Superior temporal gyrus (tissue), 1 donor: Measurements from ENCODE around the gene SYNE4.
"Not testable (repeated sequence)": the region's sequence is repeated elsewhere in the genome, so short reads cannot be mapped to it uniquely, and the experiment has no call there.

Experiments used
- DNase-seq: peaks from one replicate; pipeline ENCODE4 v3.0.0-alpha.2; 2016; ENCODE audit errors: extremely low spot score

SYNE4 gene

GRCh38 chr19:36008336-36008978 is at the start of gene SYNE4:
SYNE4 (minus strand) TSS chr19:36008813; CDS start chr19:36008681, 132 bp downstream.
- no peak for DNase-seq

GRCh38 chr19:36054733-36055686 is 46.4 kb upstream of the SYNE4 start, which contains the start of gene WDR62:
WDR62 (plus strand) TSS chr19:36054897; CDS start chr19:36054972, 75 bp downstream.
- no peak for DNase-seq

DNA sequence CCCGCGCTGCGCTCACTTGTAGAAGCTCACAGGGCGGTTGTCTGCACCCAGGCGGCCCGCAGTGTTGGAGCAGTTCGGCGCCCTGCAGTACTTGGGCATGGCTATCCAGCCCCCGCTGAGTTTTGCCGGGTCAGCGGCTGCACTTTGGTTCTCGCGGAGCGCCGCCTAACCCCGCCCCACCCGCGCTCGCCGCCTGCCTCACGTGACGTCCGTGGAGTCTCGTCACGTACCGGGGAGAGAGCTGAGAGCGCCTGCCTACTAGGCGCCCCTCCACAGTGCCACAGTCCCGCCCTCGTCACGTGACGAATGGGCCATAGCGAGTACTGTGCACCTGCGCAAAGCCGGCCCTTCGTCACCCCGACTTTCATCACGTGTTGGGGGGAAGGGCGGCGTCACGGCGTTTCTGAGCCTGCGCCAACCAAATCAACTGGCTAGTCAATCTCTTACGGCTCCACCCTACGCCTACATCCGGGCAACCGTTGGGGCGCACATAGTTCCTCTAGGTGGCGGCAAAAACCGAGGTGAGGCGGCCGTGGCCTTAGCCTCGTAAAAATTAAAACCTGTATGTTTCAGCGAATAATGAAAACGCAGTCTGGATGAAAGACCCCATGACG is 45.6 kb upstream of the SYNE4 start, which contains the start of gene THAP8:
Gene THAP8 (minus strand): TSS at position 167 of the 614 bp plus-strand sequence. CDS start 68 bp downstream, at position 99.
- DNase-seq = peak; percentile 100

DNA sequence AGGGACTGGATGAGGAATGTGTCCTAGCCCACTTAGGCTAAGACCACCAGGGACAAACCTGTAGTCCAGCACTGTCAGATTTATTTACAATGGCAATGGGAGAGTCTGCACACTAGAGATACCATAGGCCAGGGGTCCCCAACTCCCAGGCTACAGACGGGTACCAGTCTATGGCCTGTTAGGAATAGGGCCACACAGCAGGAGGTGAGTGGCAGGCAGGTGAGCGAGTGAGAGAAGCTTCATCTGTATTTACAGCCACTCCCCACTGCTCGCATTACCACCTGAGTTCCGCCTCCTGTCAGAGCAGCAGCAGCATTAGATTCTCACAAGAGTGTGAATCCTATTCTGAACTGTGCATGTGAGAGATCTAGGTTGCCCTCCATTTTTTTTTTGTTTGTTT is 43.0 kb upstream of the SYNE4 start:
- no peak for DNase-seq

DNA sequence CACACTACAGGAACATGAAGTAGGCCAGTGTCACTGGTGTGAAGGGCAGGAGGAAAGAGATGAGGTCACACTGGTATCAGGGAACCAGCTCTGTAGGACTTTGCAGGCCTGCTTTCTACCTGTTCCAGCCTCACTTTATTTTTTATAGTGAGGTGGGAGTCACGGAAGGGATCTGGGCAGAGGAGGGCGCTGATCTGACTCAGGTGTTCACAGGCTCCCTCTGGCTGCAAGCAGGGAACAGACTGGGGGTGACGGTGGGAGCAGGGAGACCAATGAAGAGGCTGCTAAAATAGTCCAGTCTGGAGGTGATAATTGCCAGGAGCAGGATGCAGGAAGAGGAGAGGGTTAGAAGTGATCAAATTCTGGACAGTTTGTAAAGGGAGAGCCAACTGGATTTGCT is 42.6 kb upstream of the SYNE4 start:
- no peak for DNase-seq

DNA sequence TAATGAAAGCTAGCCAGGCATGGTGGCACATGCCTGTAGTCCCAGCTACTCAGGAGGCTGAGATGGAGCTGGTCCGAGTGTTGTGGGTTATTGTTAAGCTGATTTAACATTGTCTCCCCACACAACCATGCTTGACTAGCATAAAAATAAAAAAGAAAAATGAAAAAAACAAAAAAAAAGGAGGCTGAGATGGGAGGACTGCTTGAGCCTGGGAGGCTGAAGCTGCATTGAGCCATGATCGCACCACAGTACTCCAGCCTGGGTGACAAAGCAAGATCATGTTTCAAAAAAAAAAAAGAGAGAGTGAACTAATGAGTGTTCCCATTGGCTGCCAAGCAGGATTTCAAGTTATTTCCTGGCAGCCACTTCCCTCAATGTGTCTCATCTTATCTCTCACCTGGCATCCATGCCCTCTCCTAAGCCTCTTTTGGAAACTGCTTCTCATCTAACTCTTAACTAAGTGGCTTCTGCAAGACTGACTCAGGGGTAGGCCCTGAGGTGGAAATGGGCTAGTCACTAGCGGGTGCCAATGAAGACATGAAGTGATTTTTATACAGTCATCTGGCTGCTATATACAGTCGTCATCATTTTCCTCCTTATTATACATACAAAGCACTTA is 40.6 kb upstream of the SYNE4 start:
- no peak for DNase-seq

GRCh38 chr19:36047835-36048234 is 39.2 kb upstream of the SYNE4 start:
- DNase-seq = no peak

- no peak for DNase-seq
Measured at GRCh38 chr19:36046443-36047050, 37.9 kb upstream of the SYNE4 start.

- peak; percentile 51 for DNase-seq
Measured at GRCh38 chr19:36043952-36044351, 35.3 kb upstream of the SYNE4 start.

DNA sequence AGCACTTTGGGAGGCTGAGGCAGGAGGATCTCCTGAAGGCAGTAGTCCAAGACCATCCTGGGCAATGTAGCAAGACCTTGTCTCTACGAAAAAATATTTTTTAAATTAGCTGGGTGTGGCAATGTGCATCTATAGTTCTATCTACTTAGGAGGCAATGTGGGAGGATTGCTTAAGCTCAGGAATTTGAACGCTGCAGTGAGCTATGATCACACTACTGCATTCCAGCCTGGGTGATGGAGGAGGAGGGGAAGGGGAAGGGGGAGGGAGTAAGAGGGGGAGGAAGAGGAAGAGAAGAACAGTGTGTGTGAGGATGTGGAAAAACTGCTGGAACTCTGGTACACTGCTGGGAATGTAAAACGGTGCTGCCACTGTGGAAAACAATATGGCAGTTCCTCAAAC is 33.2 kb upstream of the SYNE4 start:
- DNase-seq = no peak

DNA sequence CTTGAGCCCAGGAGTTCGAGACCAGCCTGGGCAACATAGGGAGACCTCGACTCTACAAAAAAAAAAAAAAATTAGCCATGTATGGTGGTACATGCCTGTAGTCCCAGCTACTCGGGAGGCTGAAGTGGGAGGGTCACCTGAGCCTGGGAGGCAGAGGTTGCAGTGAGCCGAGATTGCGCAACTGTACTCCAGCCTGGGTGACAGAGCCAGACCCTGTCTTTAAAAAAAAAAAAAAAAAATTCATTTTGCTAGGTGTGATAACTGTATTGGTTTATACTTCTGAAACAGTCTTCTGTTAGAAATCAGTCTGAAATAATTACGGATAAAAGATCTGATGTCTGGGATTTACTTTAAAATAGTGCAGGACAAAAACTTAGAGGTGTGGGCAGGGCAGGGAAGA is 32.5 kb upstream of the SYNE4 start:
- DNase-seq = not testable (repeated sequence)

DNA sequence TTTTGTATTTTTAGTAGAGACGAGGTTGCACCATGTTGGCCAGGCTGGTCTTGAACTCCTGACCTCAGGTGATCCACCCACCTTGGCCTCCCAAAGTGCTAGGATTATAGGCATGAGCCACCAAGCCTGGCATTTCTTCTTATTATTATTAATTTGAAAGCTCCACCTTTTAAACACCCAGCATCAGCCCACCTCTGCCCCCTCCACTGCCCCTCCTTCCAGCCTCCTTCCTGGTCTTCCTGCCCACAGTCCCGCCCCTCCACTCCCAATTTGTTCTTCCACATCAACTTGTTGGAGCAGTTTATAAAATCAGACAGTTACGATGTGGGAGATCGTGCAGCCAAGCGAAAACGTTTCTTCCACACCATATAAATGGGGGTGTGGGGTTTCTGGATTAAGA is 31.9 kb upstream of the SYNE4 start:
- no peak for DNase-seq

GRCh38 chr19:36032251-36033104 is 23.9 kb upstream of the SYNE4 start, which contains the start of gene CLIP3:
CLIP3 (minus strand) TSS chr19:36032873; CDS start chr19:36032357, 516 bp downstream.
- peak; percentile 84 for DNase-seq

DNA sequence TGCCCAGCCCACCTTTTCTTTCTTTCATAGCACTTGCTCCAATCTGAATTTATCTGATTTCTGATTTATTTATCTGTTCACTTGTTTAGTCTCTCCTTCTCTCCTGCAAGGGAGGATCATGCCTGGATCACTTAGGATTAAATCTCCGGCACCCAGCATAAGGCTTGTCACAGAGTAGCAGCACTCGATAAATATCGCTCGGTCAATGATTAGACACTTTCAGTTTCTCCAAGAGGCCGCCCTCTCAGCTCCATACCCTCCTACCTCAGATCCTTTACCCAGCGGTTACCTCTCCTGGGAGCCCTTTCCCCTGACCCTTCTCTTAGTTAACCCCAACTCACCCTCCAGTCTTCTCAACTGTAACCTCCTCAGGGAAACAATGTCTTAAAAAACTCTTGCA is 22.7 kb upstream of the SYNE4 start:
- DNase-seq = no peak

GRCh38 chr19:36030264-36031148 is 21.9 kb upstream of the SYNE4 start:
- DNase-seq = no peak

DNA sequence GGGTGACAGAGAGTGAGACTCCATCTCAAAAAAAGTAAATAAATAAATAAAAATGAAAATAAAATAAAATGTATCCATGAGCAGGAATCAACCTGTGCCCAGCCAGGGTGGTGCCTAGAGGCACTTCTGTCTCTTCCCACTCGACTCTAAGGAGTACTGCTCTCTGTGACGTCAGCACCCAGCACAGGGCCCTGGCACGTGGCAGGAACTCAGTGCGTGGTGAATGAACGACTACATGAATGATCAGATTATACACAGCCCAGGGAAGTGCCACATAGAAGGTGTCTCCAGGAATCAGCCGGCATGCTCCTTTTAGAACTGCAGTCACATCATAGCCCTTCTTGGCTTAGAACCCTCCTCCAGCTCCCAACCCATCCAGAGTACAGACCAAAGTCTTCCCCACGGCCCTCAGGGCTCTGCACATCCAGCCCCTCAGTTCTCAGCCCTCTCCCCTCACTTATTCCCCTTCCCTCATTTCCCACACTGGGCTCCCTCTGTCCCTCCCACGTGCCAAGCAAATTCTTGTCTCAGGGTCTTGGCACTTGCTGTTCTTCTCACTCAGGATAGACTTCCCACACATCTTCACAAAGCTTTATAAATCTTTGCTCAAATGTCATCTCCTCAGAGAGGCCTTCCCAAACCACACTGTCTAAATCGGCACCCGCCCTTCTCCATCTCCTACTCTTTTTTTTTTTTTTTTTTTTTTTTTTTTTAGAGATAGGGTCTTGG is 19.9 kb upstream of the SYNE4 start:
- DNase-seq = peak; percentile 53

GRCh38 chr19:36027696-36028095 is 19.1 kb upstream of the SYNE4 start:
- DNase-seq = no peak

DNA sequence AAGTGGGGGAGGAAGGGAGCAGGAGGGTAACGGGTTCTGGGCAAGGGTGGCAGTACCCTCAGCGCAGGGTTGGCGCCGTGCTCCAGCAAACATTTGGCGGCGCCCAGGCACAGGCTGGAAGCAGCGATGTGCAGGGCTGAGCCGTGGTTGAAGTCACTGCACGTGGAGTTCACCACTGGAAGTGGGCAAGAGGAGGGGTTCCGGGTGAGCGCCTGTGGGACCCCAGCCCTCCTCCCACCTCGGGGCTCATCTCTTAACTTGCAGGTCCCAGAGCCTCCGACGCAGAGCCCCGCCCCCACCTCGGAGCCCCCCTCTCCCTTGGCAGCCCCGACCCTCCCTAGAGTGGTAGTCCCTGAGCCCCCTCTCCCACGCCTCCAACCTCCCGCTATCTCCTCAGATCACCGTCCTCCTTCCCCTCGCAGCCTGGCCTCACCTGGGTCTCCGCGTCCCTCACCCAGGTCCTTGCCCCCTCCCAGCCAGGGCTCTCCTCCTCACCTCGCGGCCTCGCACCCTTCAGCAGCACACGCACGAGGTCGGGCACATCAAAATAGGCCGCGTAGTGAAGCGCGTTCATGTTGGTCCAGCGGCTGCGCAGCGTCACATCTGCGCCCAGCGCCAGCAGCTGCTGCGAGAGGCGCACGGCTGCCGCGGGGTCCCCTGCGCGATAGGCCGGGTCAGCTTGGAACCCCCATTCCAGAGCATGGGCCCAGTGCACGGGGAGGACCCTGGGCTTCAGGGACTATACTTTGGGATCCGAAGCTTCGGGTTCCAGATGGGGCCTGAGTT is 17.7 kb upstream of the SYNE4 start:
- no peak for DNase-seq
